K562 (cell line): ENCODE data around the gene SKA3. TPM values are rescaled to one million over a fixed set of nuclear protein-coding genes. Genes with fewer than 3 reads are reported as not detected.
"Not testable (repeated sequence)": the region's sequence is repeated elsewhere in the genome, so short reads cannot be mapped to it uniquely, and the experiment has no call there.

Experiments
- ATAC-seq: fragments of 200-7000 bp; cut with Tn5 transposase; 3 replicates; pipeline ENCODE4 v1.9.1; 2020; ENCODE audit warnings: moderate library complexity
- BruUV-seq: library from RNA; stranded (reverse); fragments of 400-500 nt; replicated peaks from 2 replicates; lab custom pipeline; 2021; lab: Mats Ljungman, UMichigan
- CTCF ChIA-PET: fragments of 300-600 bp; formaldehyde crosslinking; extraction: SDS; loops from one replicate; lab custom pipeline; 2021; ENCODE audit warnings: low intra/inter-chr PET ratio; lab: Yijun Ruan, JAX
- POLR2A ChIA-PET: fragments of 300-600, 350-650 bp; sonication (Branson Sonifier 250); formaldehyde crosslinking; extraction: SDS; loops from one replicate; lab custom pipeline; 2021; ENCODE audit warnings: antibody characterized with exemption, inconsistent platforms; lab: Yijun Ruan, JAX
- DNase-seq, 4 experiments: peaks; one replicate each; pipeline versions ENCODE4 v3.0.0 to v3.0.0-alpha.2; 2011 to 2018; ENCODE audit warnings: low spot score in 3 of 4, mixed read lengths in 3 of 4; ENCODE audit errors: extremely low read depth in 1 of 4
- FAIRE-seq: peaks from 2 replicates; lab custom pipeline; 2011; peaks lifted over from hg19 to GRCh38; lab: Jason Lieb, UNC
- H2AFZ ChIP-seq: 2 replicates; pipeline ENCODE4 v1.6.0; 2011; ENCODE audit warnings: low read depth, low read length, control low read depth, inconsistent platforms
- H3K27ac ChIP-seq: fragments of 200-600 bp; 3 replicates; pipeline ENCODE4 v1.8.0; 2011; ENCODE audit warnings: low read depth, mild to moderate bottlenecking, control low read depth, inconsistent platforms, low read length, moderate library complexity, mixed read lengths; ENCODE audit errors: extremely low read depth
- H3K27me3 ChIP-seq, 2 experiments: fragments of 300-600 bp in 1 of 2; 2 replicates in 1 of 2; 3 replicates in 1 of 2; pipeline versions ENCODE4 v1.6.0 to v1.8.0; 2011; ENCODE audit warnings: inconsistent platforms in 2 of 2, low read length in 2 of 2, mild to moderate bottlenecking in 1 of 2, mixed read lengths in 1 of 2, moderate library complexity in 1 of 2; ENCODE audit not compliant: control insufficient read depth in 2 of 2, insufficient read depth in 2 of 2
- H3K36me3 ChIP-seq: fragments of 300-600 bp; 3 replicates; pipeline ENCODE4 v1.8.0; 2011; ENCODE audit warnings: mild to moderate bottlenecking, low read length, inconsistent platforms; ENCODE audit not compliant: control insufficient read depth, insufficient read depth
- H3K4me1 ChIP-seq, 2 experiments: fragments of 200-600 bp in 1 of 2; replicated peaks in 1 of 2; 2 replicates in 1 of 2; 3 replicates in 1 of 2; pipeline versions ENCODE4 v1.5.1 to v1.8.0; 2011; ENCODE audit warnings: inconsistent platforms in 2 of 2, low read length in 2 of 2, mild to moderate bottlenecking in 1 of 2, mixed read lengths in 1 of 2, moderate library complexity in 1 of 2; ENCODE audit not compliant: control insufficient read depth in 2 of 2, insufficient read depth in 2 of 2
- H3K4me2 ChIP-seq: 2 replicates; pipeline ENCODE4 v1.6.1; 2011; ENCODE audit warnings: low read length, control low read depth, inconsistent platforms, mixed read lengths; ENCODE audit not compliant: insufficient read depth
- H3K4me3 ChIP-seq: fragments of 200-600 bp; sonication (generic), shearing (Covaris generic); 2 replicates; pipeline ENCODE4 v1.5.1; 2016; ENCODE audit warnings: control low read depth, inconsistent platforms
- H3K79me2 ChIP-seq: fragments of 200-600 bp; 3 replicates; pipeline ENCODE4 v1.8.0; 2011; ENCODE audit warnings: low read length, inconsistent platforms; ENCODE audit not compliant: control insufficient read depth, insufficient read depth
- H3K9ac ChIP-seq, 2 experiments: 2 replicates each; pipeline versions ENCODE4 v1.6.0 to v1.6.1; 2011; ENCODE audit warnings: low read depth in 2 of 2, low read length in 2 of 2, control low read depth in 1 of 2, inconsistent platforms in 1 of 2, mild to moderate bottlenecking in 1 of 2, mixed read lengths in 1 of 2; ENCODE audit not compliant: insufficient read depth in 1 of 2
- H3K9me1 ChIP-seq: one replicate; pipeline ENCODE4 v1.6.0; 2011; ENCODE audit warnings: inconsistent platforms, mild to moderate bottlenecking, low read length, moderate library complexity; ENCODE audit not compliant: control insufficient read depth, insufficient read depth
- H3K9me3 ChIP-seq: replicated peaks from 2 replicates; pipeline ENCODE4 v1.5.1; 2011; ENCODE audit warnings: low read depth, low read length, inconsistent platforms; ENCODE audit not compliant: control insufficient read depth, insufficient read depth
- H4K20me1 ChIP-seq: replicated peaks from 2 replicates; pipeline ENCODE4 v1.6.1; 2011; ENCODE audit warnings: low read length, inconsistent platforms, mixed read lengths; ENCODE audit not compliant: control insufficient read depth, insufficient read depth
- ESRRA ChIP-seq: fragments of 450-650 bp; IDR thresholded peaks from 2 replicates; pipeline ENCODE4 v1.6.1; 2014; ENCODE audit warnings: low read depth, mild to moderate bottlenecking, moderate library complexity, borderline replicate concordance
- ILK ChIP-seq: fragments of 450-650 bp; IDR thresholded peaks from 2 replicates; pipeline ENCODE4 v1.6.1; 2016; ENCODE audit warnings: missing genetic modification characterization, low read depth, mild to moderate bottlenecking, missing compliant biosample characterization, moderate library complexity, borderline replicate concordance
- ZNF282 ChIP-seq: sonication (generic); formaldehyde crosslinking; IDR thresholded peaks from 2 replicates; pipeline ENCODE4 v1.8.1; 2023; ENCODE audit warnings: missing genetic modification reagents
- WGBS: fragments of 100-300 bp; shearing (Covaris generic); methylation state at CpG from one replicate; pipeline ENCODE4 v1.1.6; 2016; ENCODE audit warnings: low coverage, mixed read lengths; ENCODE audit not compliant: insufficient coverage; ENCODE audit errors: missing lambda C conversion rate; 5-methylcytosine and 5-hydroxymethylcytosine counted together
- in situ Hi-C: fragments of 300-500 bp; cut with MboI; formaldehyde crosslinking; loops from 4 replicates; pipeline ENCODE4 v1.15.0; 2018; ENCODE audit warnings: inconsistent platforms, mixed read lengths
- intact Hi-C: fragments of 100-400 bp; cut with micrococcal nuclease; formaldehyde crosslinking; loops from 2 replicates; pipeline ENCODE4 v1.14.2; 2022
- polyA plus RNA-seq, 8 experiments: library from polyadenylated mRNA; depleted of rRNA in 4 of 8; stranded (reverse) in 5 of 8; unstranded in 3 of 8; fragments of >200 nt; fragmentation: Nextera tagmentation in 2 of 8; fragmentation: Illumina TruSeq in 1 of 8; extraction: Ambion mirVana in 2 of 8; extraction: Trizol in 1 of 8; gene quantifications; 2 replicates each; pipeline versions ENCODE4 v1.2.1 to v1.2.3, GENCODE V29; 2011 to 2014; ENCODE audit warnings: inconsistent platforms in 1 of 8, missing spikeins in 1 of 8
- total RNA-seq, 7 experiments: library from RNA; depleted of rRNA in 6 of 7; stranded (reverse); fragments of >200 nt in 6 of 7; fragmentation: Illumina TruSeq in 2 of 7; extraction: Trizol in 2 of 7; gene quantifications; 2 replicates each; pipeline versions ENCODE4 v1.2.1 to v1.2.3, GENCODE V29; 2011 to 2021; ENCODE audit warnings: low replicate concordance in 1 of 7
- TF ChIP-seq, protein P1 (sequence below): fragments of 250-450 bp; sonication (Bioruptor Pico); IDR thresholded peaks from 2 replicates; pipeline ENCODE4 v1.8.0; 2022; ENCODE audit warnings: moderate library complexity, mild to moderate bottlenecking, inconsistent platforms
- TF ChIP-seq, protein P2 (sequence below): fragments of 250-450 bp; sonication (Bioruptor Pico); IDR thresholded peaks from 2 replicates; pipeline ENCODE4 v1.8.0; 2021; ENCODE audit warnings: moderate library complexity, mild to moderate bottlenecking, inconsistent platforms
- TF ChIP-seq, protein P3 (sequence below), 2 experiments: fragments of 250-450 bp in 1 of 2; fragments of 450-650 bp in 1 of 2; sonication (Bioruptor Pico) in 1 of 2; IDR thresholded peaks; 2 replicates each; pipeline versions ENCODE4 v1.6.1 to v1.8.0; 2016 to 2021; ENCODE audit warnings: mild to moderate bottlenecking in 2 of 2, moderate library complexity in 2 of 2, missing compliant biosample characterization in 1 of 2, missing genetic modification characterization in 1 of 2

Gene SKA3
- total and polyA plus RNA-seq, 9 of the 15 experiments (the other 6 are each of a cell fraction or from before 2014, with no cell fraction given) = 17.0 to 53.3 (median 29.9) TPM

DNA sequence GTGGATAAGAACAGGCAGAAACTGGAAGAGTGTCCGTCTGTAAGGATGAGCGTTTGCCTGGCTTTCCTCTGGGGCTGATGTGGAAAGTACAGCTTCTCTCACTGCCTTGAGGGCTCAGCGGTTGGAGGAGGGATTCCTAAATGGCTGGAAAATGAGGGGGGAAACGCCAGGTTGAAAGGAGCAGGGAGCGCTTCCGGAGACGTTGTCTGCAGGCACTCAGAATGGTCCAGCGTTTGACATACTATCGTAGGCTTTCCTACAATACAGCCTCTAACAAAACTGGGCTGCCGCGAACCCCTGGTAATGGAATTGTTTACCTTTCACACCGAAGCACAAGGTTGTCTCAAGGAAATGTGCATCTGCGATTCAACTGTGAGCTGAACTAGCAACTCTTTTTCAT lies 40.0 kb upstream of the SKA3 start (continued):
- no peak for TF ChIP-seq ILK (tag)
- TF ChIP-seq, protein P1, sequence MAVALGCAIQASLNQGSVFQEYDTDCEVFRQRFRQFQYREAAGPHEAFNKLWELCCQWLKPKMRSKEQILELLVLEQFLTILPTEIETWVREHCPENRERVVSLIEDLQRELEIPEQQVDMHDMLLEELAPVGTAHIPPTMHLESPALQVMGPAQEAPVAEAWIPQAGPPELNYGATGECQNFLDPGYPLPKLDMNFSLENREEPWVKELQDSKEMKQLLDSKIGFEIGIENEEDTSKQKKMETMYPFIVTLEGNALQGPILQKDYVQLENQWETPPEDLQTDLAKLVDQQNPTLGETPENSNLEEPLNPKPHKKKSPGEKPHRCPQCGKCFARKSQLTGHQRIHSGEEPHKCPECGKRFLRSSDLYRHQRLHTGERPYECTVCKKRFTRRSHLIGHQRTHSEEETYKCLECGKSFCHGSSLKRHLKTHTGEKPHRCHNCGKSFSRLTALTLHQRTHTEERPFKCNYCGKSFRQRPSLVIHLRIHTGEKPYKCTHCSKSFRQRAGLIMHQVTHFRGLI (CRISPR knock-in tag) = no peak
- TF ChIP-seq, protein P2, sequence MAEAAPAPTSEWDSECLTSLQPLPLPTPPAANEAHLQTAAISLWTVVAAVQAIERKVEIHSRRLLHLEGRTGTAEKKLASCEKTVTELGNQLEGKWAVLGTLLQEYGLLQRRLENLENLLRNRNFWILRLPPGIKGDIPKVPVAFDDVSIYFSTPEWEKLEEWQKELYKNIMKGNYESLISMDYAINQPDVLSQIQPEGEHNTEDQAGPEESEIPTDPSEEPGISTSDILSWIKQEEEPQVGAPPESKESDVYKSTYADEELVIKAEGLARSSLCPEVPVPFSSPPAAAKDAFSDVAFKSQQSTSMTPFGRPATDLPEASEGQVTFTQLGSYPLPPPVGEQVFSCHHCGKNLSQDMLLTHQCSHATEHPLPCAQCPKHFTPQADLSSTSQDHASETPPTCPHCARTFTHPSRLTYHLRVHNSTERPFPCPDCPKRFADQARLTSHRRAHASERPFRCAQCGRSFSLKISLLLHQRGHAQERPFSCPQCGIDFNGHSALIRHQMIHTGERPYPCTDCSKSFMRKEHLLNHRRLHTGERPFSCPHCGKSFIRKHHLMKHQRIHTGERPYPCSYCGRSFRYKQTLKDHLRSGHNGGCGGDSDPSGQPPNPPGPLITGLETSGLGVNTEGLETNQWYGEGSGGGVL (CRISPR knock-in tag) = no peak
- no peak for TF ChIP-seq ZNF282 (CRISPR knock-in tag)
- TF ChIP-seq ESRRA = no peak
- TF ChIP-seq, protein P3, sequence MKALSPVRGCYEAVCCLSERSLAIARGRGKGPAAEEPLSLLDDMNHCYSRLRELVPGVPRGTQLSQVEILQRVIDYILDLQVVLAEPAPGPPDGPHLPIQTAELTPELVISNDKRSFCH (CRISPR knock-in tag; IDR thresholded peaks at IDR 0.05) = no peak
- TF ChIP-seq, protein P3 (tag; IDR thresholded peaks at IDR 0.05) = no peak

DNA sequence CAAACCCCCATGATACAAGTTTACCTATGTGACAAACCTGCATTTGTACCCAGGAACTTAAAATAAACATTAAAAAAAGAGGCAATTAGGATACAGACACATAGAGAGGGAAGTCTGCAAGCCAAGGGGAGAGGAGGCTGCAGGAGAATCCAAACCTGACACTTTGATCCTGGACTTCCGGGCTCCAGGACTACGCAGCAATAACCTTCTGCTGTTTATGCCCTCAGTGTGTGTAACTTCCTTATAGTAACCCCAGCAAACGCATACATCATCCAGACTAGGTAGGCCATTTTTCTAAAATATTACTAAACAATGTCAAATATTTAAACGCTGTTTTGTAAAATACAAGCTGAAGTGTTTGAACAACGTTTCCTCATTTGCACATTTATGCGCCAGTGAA lies 39.1 kb upstream of the SKA3 start:
- ATAC-seq, FAIRE-seq, H4K20me1 ChIP-seq, H3K79me2 ChIP-seq, H3K9me1 ChIP-seq, H3K4me3 ChIP-seq, H3K4me2 ChIP-seq, H3K4me1 ChIP-seq, H3K27ac ChIP-seq, in situ Hi-C loops, POLR2A ChIA-PET, H3K9ac ChIP-seq, H3K27me3 ChIP-seq, intact Hi-C loops, BruUV-seq, H3K36me3 ChIP-seq, H3K9me3 ChIP-seq, H2AFZ ChIP-seq, CTCF ChIA-PET, DNase-seq: not testable (repeated sequence)
- 9% methylated on average over 6 of the region's 6 CpGs for WGBS
